ENCODE results near the gene FOXC2.

- TF ChIP-seq CTCF (IDR thresholded peaks at IDR 0.05) (no peak), POLR2AphosphoS5 (IDR thresholded peaks at IDR 0.05) (peak; percentile 17 to 69 (median 36))
Observed at GRCh38 chr16:86517033-86517432, 49.6 kb upstream of the FOXC2 start.

All from sigmoid colon (tissue), 4 donors.